Astrocyte (in vitro differentiated cells and primary cell): ENCODE results near the gene ZNF783. TPM values are rescaled to one million over a fixed set of nuclear protein-coding genes. Genes with fewer than 3 reads are reported as not detected.

Source experiments
- DNase-seq: peaks from one replicate; pipeline ENCODE4 v3.0.0-alpha.2; 2010; ENCODE audit warnings: low read depth
- FAIRE-seq: peaks from 2 replicates; lab custom pipeline; 2011; peaks lifted over from hg19 to GRCh38; lab: Jason Lieb, UNC
- H2AFZ ChIP-seq: 2 replicates; pipeline ENCODE4 v1.6.0; 2012; ENCODE audit warnings: low read depth, low read length, inconsistent platforms
- H3K27ac ChIP-seq: 2 replicates; pipeline ENCODE4 v1.5.1; 2011; ENCODE audit warnings: low read depth, low read length, inconsistent platforms
- H3K27me3 ChIP-seq: 2 replicates; pipeline ENCODE4 v1.6.0; 2011; ENCODE audit warnings: low read length, inconsistent platforms; ENCODE audit not compliant: insufficient read depth
- H3K36me3 ChIP-seq: 2 replicates; pipeline ENCODE4 v1.5.1; 2011; ENCODE audit warnings: low read length, inconsistent platforms; ENCODE audit not compliant: insufficient read depth
- H3K4me1 ChIP-seq: 2 replicates; pipeline ENCODE4 v1.5.1; 2011; ENCODE audit warnings: low read length, inconsistent platforms; ENCODE audit not compliant: insufficient read depth
- H3K4me2 ChIP-seq: 2 replicates; pipeline ENCODE4 v1.6.0; 2012; ENCODE audit warnings: low read length, inconsistent platforms
- H3K4me3 ChIP-seq: 2 replicates; pipeline ENCODE4 v1.5.1; 2011; ENCODE audit warnings: low read depth, mild to moderate bottlenecking, low read length, inconsistent platforms; ENCODE audit not compliant: insufficient read depth
- H3K79me2 ChIP-seq: 2 replicates; pipeline ENCODE4 v1.6.0; 2012; ENCODE audit warnings: mild to moderate bottlenecking, low read length, inconsistent platforms; ENCODE audit not compliant: insufficient read depth
- H3K9ac ChIP-seq: 2 replicates; pipeline ENCODE4 v1.6.0; 2012; ENCODE audit warnings: mild to moderate bottlenecking, low read length, inconsistent platforms
- H3K9me3 ChIP-seq: 2 replicates; pipeline ENCODE4 v1.5.1; 2012; ENCODE audit warnings: low read depth, mild to moderate bottlenecking, low read length, inconsistent platforms; ENCODE audit not compliant: insufficient read depth
- H4K20me1 ChIP-seq: 2 replicates; pipeline ENCODE4 v1.6.0; 2012; ENCODE audit warnings: low read length, inconsistent platforms; ENCODE audit not compliant: insufficient read depth
- H3K27ac Mint-ChIP-seq: one replicate; pipeline ENCODE4 v1.8.0; 2021; ENCODE audit warnings: mild to moderate bottlenecking, mixed read lengths; ENCODE audit not compliant: unreplicated experiment
- H3K27me3 Mint-ChIP-seq: one replicate; pipeline ENCODE4 v1.8.0; 2021; ENCODE audit warnings: low read depth, mixed read lengths; ENCODE audit not compliant: unreplicated experiment
- H3K36me3 Mint-ChIP-seq: one replicate; pipeline ENCODE4 v1.8.0; 2021; ENCODE audit warnings: low read depth, mixed read lengths; ENCODE audit not compliant: unreplicated experiment
- H3K4me1 Mint-ChIP-seq: one replicate; pipeline ENCODE4 v1.8.0; 2021; ENCODE audit warnings: low read depth, mixed read lengths; ENCODE audit not compliant: unreplicated experiment
- H3K4me3 Mint-ChIP-seq: one replicate; pipeline ENCODE4 v1.8.0; 2021; ENCODE audit warnings: mild to moderate bottlenecking, moderate library complexity, mixed read lengths; ENCODE audit not compliant: unreplicated experiment
- H3K9me3 Mint-ChIP-seq: one replicate; pipeline ENCODE4 v1.8.0; 2021; ENCODE audit warnings: mild to moderate bottlenecking, mixed read lengths; ENCODE audit not compliant: unreplicated experiment
- EZH2 ChIP-seq: IDR thresholded peaks from 2 replicates; pipeline ENCODE4 v1.6.1; 2012; ENCODE audit warnings: mild to moderate bottlenecking, low read length, inconsistent platforms; ENCODE audit not compliant: insufficient read depth
- total RNA-seq: library from RNA; stranded (reverse); gene quantifications from 2 replicates; pipeline ENCODE4 v1.2.1, GENCODE V29; 2021
- TF ChIP-seq, protein P1 (sequence below): IDR thresholded peaks from 2 replicates; pipeline ENCODE4 v1.5.1; 2011; ENCODE audit warnings: low read depth, mild to moderate bottlenecking, inconsistent platforms, low read length, moderate library complexity; ENCODE audit not compliant: insufficient read depth

ZNF783 gene
- total RNA-seq, 1 donor from 2014 or later, result 10.6 TPM

DNA sequence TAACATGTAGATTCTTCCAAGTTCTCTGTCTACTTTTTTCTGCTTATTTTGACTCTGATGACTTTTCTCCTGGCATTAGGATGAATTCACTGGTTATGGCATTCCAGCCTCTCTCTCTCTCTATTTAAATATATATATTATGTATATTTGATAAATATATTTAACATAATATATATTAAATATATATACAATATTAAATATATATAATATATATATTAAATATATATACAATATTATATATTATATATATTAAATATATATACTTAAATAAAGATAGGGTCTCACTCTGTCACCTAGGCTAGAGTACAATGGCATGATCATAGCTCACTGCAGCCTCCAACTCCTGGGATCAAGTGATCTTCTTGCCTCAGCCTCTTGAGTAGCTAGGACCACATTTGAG, 60.7 kb downstream of the ZNF783 start:
- no peak for DNase-seq
- Histone ChIP-seq H3K4me1 (no peaks in the 10 kb centered on the region), H3K4me3 (no peak overlapping the region), H4K20me1 (no peaks in the 10 kb centered on the region), H3K9ac (no peak overlapping the region), H3K79me2 (no peaks in the 10 kb centered on the region), H3K9me3 (no peaks in the 10 kb centered on the region), H2AFZ (no peak overlapping the region), H3K36me3 (no peaks in the 10 kb centered on the region), H3K4me2 (peak overlapping the region; percentile 67), H3K27me3 (peaks cover 2% of the 10 kb centered on the region), H3K27ac (no peak overlapping the region)
- Mint-ChIP-seq H3K4me3 (no peak overlapping the region), H3K4me1 (no peaks in the 10 kb centered on the region), H3K9me3 (peaks cover 6% of the 10 kb centered on the region), H3K27ac (no peak overlapping the region), H3K36me3 (no peaks in the 10 kb centered on the region), H3K27me3 (peaks cover 6% of the 10 kb centered on the region)
- TF ChIP-seq EZH2, result no peak
- TF ChIP-seq, protein P1, sequence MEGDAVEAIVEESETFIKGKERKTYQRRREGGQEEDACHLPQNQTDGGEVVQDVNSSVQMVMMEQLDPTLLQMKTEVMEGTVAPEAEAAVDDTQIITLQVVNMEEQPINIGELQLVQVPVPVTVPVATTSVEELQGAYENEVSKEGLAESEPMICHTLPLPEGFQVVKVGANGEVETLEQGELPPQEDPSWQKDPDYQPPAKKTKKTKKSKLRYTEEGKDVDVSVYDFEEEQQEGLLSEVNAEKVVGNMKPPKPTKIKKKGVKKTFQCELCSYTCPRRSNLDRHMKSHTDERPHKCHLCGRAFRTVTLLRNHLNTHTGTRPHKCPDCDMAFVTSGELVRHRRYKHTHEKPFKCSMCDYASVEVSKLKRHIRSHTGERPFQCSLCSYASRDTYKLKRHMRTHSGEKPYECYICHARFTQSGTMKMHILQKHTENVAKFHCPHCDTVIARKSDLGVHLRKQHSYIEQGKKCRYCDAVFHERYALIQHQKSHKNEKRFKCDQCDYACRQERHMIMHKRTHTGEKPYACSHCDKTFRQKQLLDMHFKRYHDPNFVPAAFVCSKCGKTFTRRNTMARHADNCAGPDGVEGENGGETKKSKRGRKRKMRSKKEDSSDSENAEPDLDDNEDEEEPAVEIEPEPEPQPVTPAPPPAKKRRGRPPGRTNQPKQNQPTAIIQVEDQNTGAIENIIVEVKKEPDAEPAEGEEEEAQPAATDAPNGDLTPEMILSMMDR, result no peak
- FAIRE-seq, result no peak

DNA sequence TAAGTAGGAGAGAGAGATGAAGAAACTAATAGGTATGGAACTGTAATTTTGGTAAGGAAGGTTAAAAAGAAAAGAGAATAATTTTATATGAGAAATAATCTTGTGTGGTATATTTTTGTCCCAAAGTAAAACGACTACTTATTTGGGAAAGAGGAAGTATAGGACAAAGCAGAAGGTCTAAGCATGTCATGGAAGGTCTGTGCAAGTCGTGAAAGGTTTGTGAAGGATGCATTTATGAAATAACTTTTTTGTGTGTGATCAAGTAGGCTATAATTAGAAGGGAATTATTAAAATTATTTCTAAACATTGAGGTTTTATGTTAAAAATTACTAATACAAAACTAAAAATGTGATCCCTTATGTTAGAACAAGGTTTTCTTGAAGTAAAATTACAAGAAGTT, 63.3 kb downstream of the ZNF783 start:
- no peaks in the 10 kb centered on the region for H3K36me3 ChIP-seq
- DNase-seq, result no peak
- H2AFZ ChIP-seq, result no peak overlapping the region
- Mint-ChIP-seq H3K4me3 (no peak overlapping the region), H3K9me3 (peaks cover 2% of the 10 kb centered on the region), H3K36me3 (no peaks in the 10 kb centered on the region), H3K27ac (no peak overlapping the region), H3K27me3 (no peaks in the 10 kb centered on the region), H3K4me1 (no peaks in the 10 kb centered on the region)
- H3K4me3 ChIP-seq, result no peak overlapping the region
- no peaks in the 10 kb centered on the region for H3K79me2 ChIP-seq
- no peak overlapping the region for H3K4me2 ChIP-seq
- no peak for FAIRE-seq
- H3K9ac ChIP-seq, result no peak overlapping the region
- TF ChIP-seq, protein P1, result no peak
- no peak for TF ChIP-seq EZH2
- no peaks in the 10 kb centered on the region for H3K4me1 ChIP-seq
- no peaks in the 10 kb centered on the region for H4K20me1 ChIP-seq
- H3K9me3 ChIP-seq, result no peaks in the 10 kb centered on the region
- H3K27ac ChIP-seq, result no peak overlapping the region
- H3K27me3 ChIP-seq, result peaks cover 2% of the 10 kb centered on the region

DNA sequence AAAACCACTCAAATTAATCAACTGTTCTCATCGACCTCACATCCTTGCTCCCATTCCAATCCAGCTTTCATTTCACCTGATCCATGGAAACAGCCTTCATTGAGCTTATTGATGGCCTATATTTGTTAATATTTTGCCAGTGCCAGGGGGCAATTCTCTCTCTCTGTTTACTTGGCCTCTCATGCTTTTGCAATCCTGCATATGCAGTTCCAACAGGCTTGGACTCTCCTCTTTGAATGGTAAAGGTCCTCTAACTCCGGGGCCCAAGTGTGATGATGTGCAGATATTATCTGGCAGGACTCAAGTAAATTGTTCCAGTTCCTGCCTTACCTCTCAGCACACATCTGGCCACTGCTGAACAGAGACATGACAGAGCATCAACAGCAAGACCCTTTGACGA, 67.3 kb downstream of the ZNF783 start:
- Mint-ChIP-seq H3K27me3 (peaks cover 2% of the 10 kb centered on the region), H3K9me3 (no peaks in the 10 kb centered on the region), H3K4me3 (no peak overlapping the region), H3K4me1 (no peaks in the 10 kb centered on the region), H3K27ac (no peak overlapping the region), H3K36me3 (no peaks in the 10 kb centered on the region)
- Histone ChIP-seq H3K4me1 (no peaks in the 10 kb centered on the region), H3K9ac (no peak overlapping the region), H3K27ac (no peak overlapping the region), H4K20me1 (no peaks in the 10 kb centered on the region), H3K4me2 (no peak overlapping the region), H3K27me3 (no peaks in the 10 kb centered on the region), H3K36me3 (no peaks in the 10 kb centered on the region), H3K79me2 (no peaks in the 10 kb centered on the region), H3K9me3 (no peaks in the 10 kb centered on the region), H3K4me3 (no peak overlapping the region), H2AFZ (no peak overlapping the region)
- TF ChIP-seq, protein P1, result no peak
- TF ChIP-seq EZH2, result no peak
- DNase-seq (no peak), FAIRE-seq (no peak)
